H9 (cell line): ENCODE results near the gene R3HDML. TPM values are rescaled to one million over a fixed set of nuclear protein-coding genes. Genes with fewer than 3 reads are reported as not detected.

ENCODE experiments used
- DNase-seq: peaks from one replicate; pipeline ENCODE4 v3.0.0-alpha.2; 2017
- H2AFZ ChIP-seq: one replicate; pipeline ENCODE4 v1.6.1; 2013; ENCODE audit warnings: mild to moderate bottlenecking, low read length, control low read depth, moderate library complexity
- H2AK5ac ChIP-seq: 2 replicates; pipeline ENCODE4 v1.6.1; 2013; ENCODE audit warnings: low read length, control low read depth, mixed read lengths; ENCODE audit not compliant: insufficient read length
- H2BK120ac ChIP-seq: one replicate; pipeline ENCODE4 v1.6.1; 2013; ENCODE audit warnings: low read depth, mild to moderate bottlenecking, low read length, control low read depth, inconsistent platforms; ENCODE audit not compliant: poor library complexity, severe bottlenecking
- H2BK12ac ChIP-seq: 2 replicates; pipeline ENCODE4 v1.6.1; 2013; ENCODE audit warnings: low read length, control low read depth, mixed read lengths, low read depth; ENCODE audit not compliant: insufficient read length
- H2BK15ac ChIP-seq: 2 replicates; pipeline ENCODE4 v1.6.1; 2013; ENCODE audit warnings: low read depth, low read length, control low read depth
- H2BK20ac ChIP-seq: one replicate; pipeline ENCODE4 v1.6.1; 2013; ENCODE audit warnings: low read depth, mild to moderate bottlenecking, low read length, control low read depth, inconsistent platforms; ENCODE audit not compliant: poor library complexity, severe bottlenecking
- H2BK5ac ChIP-seq: 2 replicates; pipeline ENCODE4 v1.6.1; 2013; ENCODE audit warnings: low read length, control low read depth, mixed read lengths; ENCODE audit not compliant: insufficient read length
- H3K14ac ChIP-seq: 2 replicates; pipeline ENCODE4 v1.6.1; 2013; ENCODE audit warnings: low read length, control low read depth; ENCODE audit not compliant: insufficient read depth
- H3K18ac ChIP-seq: 2 replicates; pipeline ENCODE4 v1.6.1; 2013; ENCODE audit warnings: low read depth, mild to moderate bottlenecking, mixed read lengths, low read length, control low read depth; ENCODE audit not compliant: insufficient read length
- H3K23ac ChIP-seq: 2 replicates; pipeline ENCODE4 v1.6.1; 2013; ENCODE audit warnings: low read length, control low read depth, mixed read lengths, low read depth; ENCODE audit not compliant: insufficient read length
- H3K23me2 ChIP-seq: 2 replicates; pipeline ENCODE4 v1.6.1; 2013; ENCODE audit warnings: low read depth, mild to moderate bottlenecking, mixed read lengths, low read length, control low read depth; ENCODE audit not compliant: insufficient read length, poor library complexity, severe bottlenecking
- H3K27ac ChIP-seq: 2 replicates; pipeline ENCODE4 v1.5.1; 2013; ENCODE audit warnings: low read length, control low read depth, mixed read lengths, low read depth; ENCODE audit not compliant: insufficient read length
- H3K27me3 ChIP-seq: 2 replicates; pipeline ENCODE4 v1.6.1; 2013; ENCODE audit warnings: low read length, control low read depth, inconsistent platforms; ENCODE audit not compliant: insufficient read depth
- H3K4ac ChIP-seq: 2 replicates; pipeline ENCODE4 v1.6.1; 2013; ENCODE audit warnings: low read depth, mild to moderate bottlenecking, control low read depth, inconsistent platforms, low read length, moderate library complexity
- H3K4me1 ChIP-seq: 2 replicates; pipeline ENCODE4 v1.6.1; 2013; ENCODE audit warnings: low read length, control low read depth, inconsistent platforms; ENCODE audit not compliant: insufficient read depth
- H3K4me2 ChIP-seq: 2 replicates; pipeline ENCODE4 v1.6.1; 2013; ENCODE audit warnings: low read length, control low read depth, mixed read lengths; ENCODE audit not compliant: insufficient read length, insufficient read depth
- H3K56ac ChIP-seq: 2 replicates; pipeline ENCODE4 v1.6.1; 2013; ENCODE audit warnings: low read depth, mild to moderate bottlenecking, mixed read lengths, low read length, control low read depth; ENCODE audit not compliant: insufficient read length
- H3K79me1 ChIP-seq: 2 replicates; pipeline ENCODE4 v1.6.1; 2013; ENCODE audit warnings: low read depth, mild to moderate bottlenecking, moderate library complexity, low read length, control low read depth, inconsistent platforms; ENCODE audit not compliant: insufficient read depth, poor library complexity, severe bottlenecking
- H3K79me2 ChIP-seq: 2 replicates; pipeline ENCODE4 v1.6.1; 2013; ENCODE audit warnings: low read length, control low read depth, inconsistent platforms; ENCODE audit not compliant: insufficient read depth
- H3K9ac ChIP-seq: 2 replicates; pipeline ENCODE4 v1.6.1; 2013; ENCODE audit warnings: low read length, control low read depth, mixed read lengths; ENCODE audit not compliant: insufficient read length; ENCODE audit errors: extremely low read depth
- H3K9me3 ChIP-seq: one replicate; pipeline ENCODE4 v1.6.1; 2013; ENCODE audit warnings: low read depth, low read length, inconsistent platforms; ENCODE audit not compliant: control insufficient read depth
- H3T11ph ChIP-seq: one replicate; pipeline ENCODE4 v1.6.1; 2013; ENCODE audit warnings: mild to moderate bottlenecking, low read length, control low read depth, inconsistent platforms
- H4K20me1 ChIP-seq: one replicate; pipeline ENCODE4 v1.6.1; 2013; ENCODE audit not compliant: control insufficient read depth, insufficient read length, insufficient read depth
- H4K5ac ChIP-seq: 2 replicates; pipeline ENCODE4 v1.6.1; 2013; ENCODE audit warnings: low read depth, mild to moderate bottlenecking, mixed read lengths, low read length, control low read depth; ENCODE audit not compliant: insufficient read length
- H4K8ac ChIP-seq: replicated peaks from 2 replicates; pipeline ENCODE4 v1.6.1; 2013; ENCODE audit warnings: low read length, control low read depth, mixed read lengths, low read depth; ENCODE audit not compliant: insufficient read length
- H4K91ac ChIP-seq: 2 replicates; pipeline ENCODE4 v1.6.1; 2013; ENCODE audit warnings: low read depth, mild to moderate bottlenecking, moderate library complexity, mixed read lengths, low read length, control low read depth; ENCODE audit not compliant: insufficient read length
- H3K27ac Mint-ChIP-seq, 3 experiments: 2 replicates in 2 of 3; 3 replicates in 1 of 3; pipeline ENCODE4 v1.8.0; 2020 to 2021; ENCODE audit warnings: mixed read lengths in 3 of 3, mild to moderate bottlenecking in 1 of 3, moderate library complexity in 1 of 3
- H3K27me3 Mint-ChIP-seq: 2 replicates; pipeline ENCODE4 v1.8.0; 2021; ENCODE audit warnings: low read depth, mild to moderate bottlenecking, moderate library complexity, mixed read lengths
- H3K36me3 Mint-ChIP-seq, 3 experiments: 2 replicates in 2 of 3; 3 replicates in 1 of 3; pipeline ENCODE4 v1.8.0; 2020 to 2021; ENCODE audit warnings: low read depth in 3 of 3, mixed read lengths in 3 of 3; ENCODE audit not compliant: insufficient read depth in 1 of 3
- H3K4me1 Mint-ChIP-seq, 2 experiments: 2 replicates each; pipeline ENCODE4 v1.8.0; 2020; ENCODE audit warnings: mixed read lengths in 2 of 2
- H3K4me3 Mint-ChIP-seq, 2 experiments: 2 replicates in 1 of 2; 3 replicates in 1 of 2; pipeline ENCODE4 v1.8.0; 2020 to 2021; ENCODE audit warnings: mild to moderate bottlenecking in 2 of 2, mixed read lengths in 2 of 2, moderate library complexity in 1 of 2
- H3K9me3 Mint-ChIP-seq, 2 experiments: 2 replicates in 1 of 2; 3 replicates in 1 of 2; pipeline ENCODE4 v1.8.0; 2020; ENCODE audit warnings: mild to moderate bottlenecking in 2 of 2, mixed read lengths in 2 of 2, moderate library complexity in 1 of 2
- CTCF ChIP-seq: fragments of 200-600 bp; sonication (generic); conservative IDR thresholded peaks from 3 replicates; pipeline ENCODE4 v1.8.0; 2021; ENCODE audit warnings: antibody characterized with exemption, mild to moderate bottlenecking
- WGBS: extraction: QIAGEN DNeasy Blood & Tissue Kit; methylation state at CpG from one replicate; pipeline ENCODE4 v1.1.7; 2013; ENCODE audit warnings: missing lambda C conversion rate, low lambda C conversion rate, mixed read lengths; ENCODE audit not compliant: insufficient read length; ENCODE audit errors: extremely low coverage; 5-methylcytosine and 5-hydroxymethylcytosine counted together
- total RNA-seq: library from RNA; stranded (reverse); gene quantifications from 2 replicates; pipeline ENCODE4 v1.2.1, GENCODE V29; 2021

R3HDML gene
- total RNA-seq, 1 experiment from 2014 or later: not detected

GRCh38 chr20:44394702-44395460 is 58.0 kb downstream of the R3HDML start:
- Histone ChIP-seq H3K4me1 (no peaks in the 10 kb centered on the region), H2BK20ac (no peak overlapping the region), H3K9ac (no peak overlapping the region)

More at GRCh38 chr20:44394702-44395460, 58.0 kb downstream of the R3HDML start:
- no CpG with 5 or more reads among the region's 15 CpGs for WGBS
- Histone ChIP-seq H2BK5ac (no peak overlapping the region), H3K56ac (no peak overlapping the region), H3K27me3 (no peaks in the 10 kb centered on the region), H2AFZ (no peak overlapping the region), H4K91ac (no peak overlapping the region), H3K14ac (no peak overlapping the region), H3K23me2 (no peaks in the 10 kb centered on the region), H4K20me1 (no peaks in the 10 kb centered on the region), H3K79me1 (no peaks in the 10 kb centered on the region), H3K4me2 (no peak overlapping the region), H3K27ac (no peak overlapping the region), H4K8ac (no peak overlapping the region), H2BK15ac (no peak overlapping the region), H4K5ac (no peak overlapping the region), H3K79me2 (no peaks in the 10 kb centered on the region), H3K23ac (no peak overlapping the region), H2AK5ac (no peak overlapping the region), H2BK120ac (no peak overlapping the region), H3K9me3 (no peaks in the 10 kb centered on the region), H3K4ac (no peak overlapping the region), H2BK12ac (no peak overlapping the region), H3T11ph (no peak overlapping the region), H3K18ac (no peak overlapping the region)
- H3K27me3 Mint-ChIP-seq: peaks cover 9% of the 10 kb centered on the region; the same call in 1 of the 2 replicates
- H3K4me1 Mint-ChIP-seq: no peaks in the 10 kb centered on the region; a peak in 1 of 4 replicates
- TF ChIP-seq CTCF: no peak
- H3K4me3 Mint-ChIP-seq: no peak overlapping the region
- no peak overlapping the region for H3K27ac Mint-ChIP-seq
- H3K9me3 Mint-ChIP-seq: no peaks in the 10 kb centered on the region
- no peaks in the 10 kb centered on the region for H3K36me3 Mint-ChIP-seq
- DNase-seq: no peak
